NCI-H2107 treated with DMSO at 0.1 percent for 48 hours (cell line): ENCODE results near the gene BLMH.

Experiments
- DNase-seq: peaks from one replicate; lab custom pipeline; 2025; ENCODE audit not compliant: unreplicated experiment; lab: John Stamatoyannopoulos, UW

BLMH gene

DNA sequence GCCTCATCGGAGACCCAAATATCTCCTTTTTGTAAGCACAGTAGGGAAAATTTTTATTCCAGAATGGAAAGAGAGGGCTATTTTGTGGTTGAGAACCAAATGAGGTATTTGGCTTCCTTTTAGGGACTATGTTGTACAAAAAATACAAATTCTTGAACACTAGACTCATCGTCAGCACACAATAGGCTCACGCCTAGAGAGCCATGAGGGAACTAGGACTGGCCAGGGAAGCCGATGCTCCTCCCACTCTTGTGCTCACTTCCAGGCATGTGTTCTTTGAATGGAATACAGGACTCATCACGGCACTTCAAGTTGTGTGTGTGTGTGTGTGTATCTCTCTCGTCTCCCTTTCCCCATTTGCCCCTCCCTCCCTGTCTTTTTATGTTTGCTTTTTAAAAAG, 17.8 kb upstream of the BLMH start:
- no peak for DNase-seq

DNA sequence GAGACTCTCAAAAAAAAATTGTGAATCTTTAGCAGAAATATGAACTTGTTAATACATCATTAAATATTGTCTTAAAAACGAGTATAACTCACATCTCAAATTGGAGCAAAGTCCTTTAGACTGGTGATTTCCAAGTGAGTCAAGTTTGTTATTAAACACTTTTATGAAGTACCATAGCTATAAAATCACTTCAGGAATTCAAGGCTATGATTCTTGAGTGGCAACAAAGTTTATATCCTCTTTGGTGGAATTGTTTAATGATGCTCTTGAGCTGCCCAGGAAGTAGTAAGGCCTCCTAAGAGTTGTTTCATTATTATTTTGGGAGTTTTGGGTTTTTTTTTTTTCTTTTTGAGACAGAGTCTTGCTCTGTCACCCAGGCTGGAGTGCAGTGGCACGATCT, 16.7 kb upstream of the BLMH start:
- DNase-seq: no peak

DNA sequence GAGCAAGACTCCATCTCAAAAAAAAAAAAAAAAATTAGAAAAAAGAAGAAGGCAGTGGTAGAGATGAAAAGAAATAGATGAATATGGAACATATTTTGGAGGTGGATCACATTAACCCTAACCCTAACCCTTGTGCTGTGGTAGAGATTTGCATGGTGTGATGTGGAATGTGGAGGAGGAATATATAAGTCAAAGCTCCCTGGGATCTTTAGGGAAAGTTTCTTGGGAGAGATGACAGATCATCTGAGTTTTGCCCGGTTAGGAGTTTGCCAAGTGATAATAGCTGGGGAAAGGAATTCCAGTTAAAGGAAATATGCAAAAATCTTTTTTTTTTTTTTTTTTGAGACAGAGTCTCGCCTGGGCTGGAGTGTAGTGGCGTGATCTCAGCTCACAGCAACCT, 13.0 kb upstream of the BLMH start:
- DNase-seq: no peak

DNA sequence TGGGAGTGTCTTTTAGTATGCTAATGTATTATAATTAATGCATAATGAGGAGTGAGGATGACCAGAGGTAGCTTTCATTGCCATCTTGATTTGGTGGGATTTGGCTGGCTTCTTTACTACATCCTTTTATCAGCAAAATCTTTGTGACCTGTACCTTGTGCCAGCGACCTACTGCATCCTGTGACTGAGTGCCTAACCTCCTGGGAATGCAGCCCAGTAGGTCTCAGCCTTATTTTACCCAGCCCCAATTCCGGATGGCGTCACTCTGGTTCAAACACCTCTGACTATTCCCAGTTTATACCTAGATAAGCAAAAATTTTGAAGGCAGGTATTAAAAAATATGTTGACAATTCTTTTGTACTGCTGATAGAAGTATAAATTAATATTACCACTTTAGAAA, 10.5 kb upstream of the BLMH start:
- DNase-seq: no peak

DNA sequence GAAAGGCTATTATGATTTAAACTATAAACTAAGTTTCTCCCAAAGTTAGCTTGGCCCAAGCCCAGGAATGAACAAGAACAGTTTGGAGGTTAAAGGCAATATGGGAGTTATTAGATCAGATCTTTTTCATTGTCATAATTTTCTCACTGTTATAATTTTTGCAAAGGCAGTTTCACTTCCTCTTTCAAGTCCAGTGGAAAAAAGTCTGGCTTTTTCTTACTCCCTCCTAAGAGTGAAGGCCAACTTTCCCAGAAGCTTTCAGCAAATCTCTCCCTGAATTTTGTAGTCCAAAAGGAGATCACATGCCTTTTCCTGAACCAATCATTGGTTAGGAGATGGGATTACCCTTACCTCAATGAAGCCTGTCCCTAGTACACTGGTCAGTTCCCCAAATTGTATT, 9.1 kb upstream of the BLMH start:
- no peak for DNase-seq

DNA sequence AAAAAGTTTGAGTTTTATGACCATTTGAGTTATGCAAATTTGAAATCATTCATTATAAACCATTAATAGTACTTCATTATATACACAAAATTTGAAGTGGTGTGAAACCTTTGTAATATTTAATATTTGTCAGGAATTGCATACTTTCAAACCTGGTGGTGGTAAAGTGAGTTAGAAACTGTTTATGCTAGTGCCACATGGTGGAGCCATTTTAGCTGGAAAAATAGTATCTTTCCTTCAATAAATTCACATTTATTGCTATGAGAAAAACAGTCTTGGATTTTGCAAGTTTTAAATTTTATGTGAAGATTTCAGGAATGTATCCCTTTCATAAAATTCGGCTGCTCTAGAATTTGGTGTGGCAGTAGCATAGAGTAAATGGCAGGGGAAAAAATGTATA, 7.3 kb upstream of the BLMH start:
- no peak for DNase-seq

DNA sequence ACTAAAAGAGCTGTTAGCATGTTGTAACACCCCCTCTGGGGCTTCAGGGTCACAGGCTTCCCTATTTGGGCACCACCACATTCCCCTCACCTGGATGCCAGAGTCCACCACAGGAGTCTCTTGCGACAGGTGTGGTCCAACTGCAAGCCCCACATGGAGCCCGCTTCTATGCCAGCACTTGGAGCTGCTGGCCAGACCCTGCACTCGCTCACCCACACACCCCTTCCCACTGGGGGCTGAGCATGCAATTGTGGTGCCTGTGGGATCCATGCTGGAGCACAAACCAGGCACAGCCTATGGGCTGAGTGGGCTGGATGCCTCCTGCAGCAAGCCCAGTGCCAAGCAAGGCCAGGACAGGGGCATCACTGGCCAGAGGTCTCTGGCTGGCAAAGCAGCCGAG, 6.0 kb upstream of the BLMH start:
- no peak for DNase-seq

DNA sequence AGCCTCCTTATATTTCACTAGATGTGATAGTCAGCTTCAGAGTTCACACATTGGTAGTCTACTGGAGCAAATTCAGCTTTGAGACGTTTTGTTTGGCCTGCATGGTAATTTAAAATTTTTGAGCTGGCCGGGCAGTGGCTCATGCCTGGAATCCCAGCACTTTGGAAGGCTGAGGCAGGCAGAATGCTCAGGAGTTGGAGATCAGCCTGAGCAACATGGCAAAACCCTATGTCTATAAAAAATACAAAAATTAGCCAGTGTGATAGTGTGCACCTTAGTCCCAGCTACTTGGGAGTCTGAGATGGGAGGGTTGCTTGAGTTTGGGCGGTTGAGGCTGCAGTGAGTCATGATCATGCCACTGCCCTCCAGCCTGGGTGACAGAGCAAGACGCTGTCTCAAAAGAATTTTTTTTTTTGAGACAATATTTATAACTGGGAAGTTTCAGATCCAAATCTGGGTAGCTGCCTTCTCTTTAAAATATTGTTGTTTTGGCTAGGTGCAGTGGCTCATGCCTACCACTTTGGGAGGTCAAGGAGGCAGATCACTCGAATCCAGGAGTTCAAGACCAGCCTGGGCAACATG, 4.8 kb upstream of the BLMH start:
- no peak for DNase-seq

DNA sequence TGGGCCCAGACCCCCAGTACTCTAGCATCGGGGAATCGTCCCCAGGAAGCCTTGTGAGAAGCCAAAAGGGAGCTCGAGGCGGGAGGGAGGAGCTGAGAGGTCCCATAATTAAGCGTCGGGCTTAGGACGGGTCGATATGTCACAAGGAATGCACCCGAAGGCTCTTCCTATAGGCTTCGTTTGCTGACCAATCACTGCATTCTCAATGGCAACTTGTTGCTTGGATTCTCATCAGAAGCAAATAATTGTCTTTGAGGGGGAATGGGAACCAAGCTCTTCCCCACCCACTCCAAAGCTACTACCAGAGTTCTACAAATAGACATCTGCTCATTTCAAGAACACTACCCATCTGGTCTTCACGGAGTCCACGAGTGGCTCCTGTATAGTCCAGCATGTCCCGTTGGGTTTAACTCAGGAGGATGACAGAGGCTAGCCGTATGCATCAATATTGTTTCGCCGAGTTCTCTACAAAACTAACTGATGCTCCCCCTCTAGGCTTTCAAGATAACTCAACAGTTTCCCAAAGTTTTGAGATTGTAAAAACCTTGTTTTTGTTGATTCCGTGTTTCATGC, 628 bp upstream of the BLMH start:
- DNase-seq: no peak

DNA sequence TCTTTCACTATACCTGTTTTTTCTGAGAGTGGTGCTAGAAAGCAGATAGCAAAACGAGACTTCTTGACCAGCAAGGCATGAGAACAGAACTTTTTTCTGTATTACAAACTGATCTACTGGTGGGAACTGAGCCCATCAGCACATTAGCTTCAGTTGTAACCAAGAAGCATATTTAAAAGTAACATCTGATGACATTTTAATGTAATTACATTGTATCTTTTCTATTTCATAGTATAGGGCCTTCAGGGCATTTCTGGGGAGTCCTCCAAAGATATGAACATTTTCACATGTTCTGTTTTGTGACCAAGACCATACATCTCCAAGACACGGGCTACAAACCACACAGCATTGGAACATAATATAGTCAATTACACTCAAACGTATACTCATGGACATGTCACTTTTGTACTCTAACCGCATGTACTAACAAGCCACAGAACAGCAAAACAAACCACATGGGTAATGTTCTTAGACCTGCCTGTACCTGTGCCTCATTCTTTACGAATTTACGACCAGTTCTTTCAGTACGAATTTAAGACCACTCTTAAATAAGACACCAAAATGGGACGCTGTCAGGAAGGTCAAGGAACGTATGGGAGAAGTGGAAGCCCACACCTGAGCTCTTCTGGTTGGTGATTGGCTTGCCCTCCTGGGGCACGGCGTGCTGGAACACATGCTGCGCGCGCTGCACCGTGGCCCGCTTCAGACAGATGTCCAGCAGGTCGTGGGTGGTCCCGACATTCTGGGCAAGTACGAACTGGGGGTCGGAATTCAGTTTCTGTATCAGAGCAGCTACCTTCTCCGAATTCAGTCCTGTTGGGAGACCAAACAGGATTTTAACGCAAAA, 825 bp downstream of the BLMH start:
- peak; percentile 54 for DNase-seq

DNA sequence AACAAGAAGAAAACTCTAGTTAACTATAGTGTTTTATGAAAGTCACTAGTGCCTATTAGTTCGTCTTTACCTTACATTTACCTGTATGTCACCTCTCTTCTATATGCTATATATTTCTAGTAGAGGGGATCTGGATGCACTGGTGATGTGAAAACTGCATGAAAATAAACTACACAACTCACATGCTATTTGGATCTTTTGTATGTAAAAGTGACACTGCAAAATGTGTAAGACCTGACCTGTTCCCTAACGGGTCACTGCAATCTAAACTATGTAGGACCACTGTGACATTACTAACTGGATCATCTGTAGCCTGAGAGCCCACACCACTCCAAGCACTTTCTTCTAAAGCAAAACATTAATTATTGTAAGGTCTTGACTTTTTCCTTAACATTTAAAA, 1.7 kb downstream of the BLMH start:
- no peak for DNase-seq

DNA sequence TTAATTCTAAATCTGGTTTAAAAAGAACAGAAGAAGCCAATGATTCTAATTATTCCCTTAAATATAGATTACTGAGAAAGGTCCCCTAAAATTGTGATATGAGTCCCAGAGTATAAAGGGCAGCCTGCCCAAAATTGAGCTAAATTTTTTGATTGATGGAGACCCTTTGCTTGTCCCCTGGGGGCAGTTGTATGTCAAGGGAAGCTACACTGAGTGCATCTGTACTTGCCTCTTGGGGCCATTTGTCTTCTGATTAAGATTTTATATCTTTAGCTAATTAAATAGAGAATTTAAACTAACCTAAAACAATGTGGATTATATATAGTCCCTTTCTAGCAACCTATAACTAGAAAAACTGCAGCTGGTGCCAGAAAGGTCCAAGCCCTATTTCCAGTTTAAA, 12.6 kb downstream of the BLMH start:
- DNase-seq: no peak

DNA sequence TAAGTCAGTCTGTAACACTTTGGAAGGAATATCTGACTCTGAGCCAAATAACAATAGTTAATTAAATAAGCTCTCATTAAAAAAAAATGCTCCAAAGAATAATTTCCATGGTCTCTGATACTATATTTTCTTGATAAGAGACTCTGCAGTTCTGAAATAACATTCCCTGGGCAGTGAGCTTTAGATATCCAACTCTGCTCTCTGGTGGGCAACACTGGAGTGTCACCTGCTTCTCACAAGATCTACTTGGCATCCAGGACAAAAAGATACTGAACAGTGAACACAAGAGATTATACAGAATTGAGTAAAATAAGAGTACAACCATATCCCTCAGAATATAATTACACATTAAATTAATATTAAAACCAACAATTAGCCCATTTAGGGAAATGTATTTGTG, 13.7 kb downstream of the BLMH start:
- no peak for DNase-seq

DNA sequence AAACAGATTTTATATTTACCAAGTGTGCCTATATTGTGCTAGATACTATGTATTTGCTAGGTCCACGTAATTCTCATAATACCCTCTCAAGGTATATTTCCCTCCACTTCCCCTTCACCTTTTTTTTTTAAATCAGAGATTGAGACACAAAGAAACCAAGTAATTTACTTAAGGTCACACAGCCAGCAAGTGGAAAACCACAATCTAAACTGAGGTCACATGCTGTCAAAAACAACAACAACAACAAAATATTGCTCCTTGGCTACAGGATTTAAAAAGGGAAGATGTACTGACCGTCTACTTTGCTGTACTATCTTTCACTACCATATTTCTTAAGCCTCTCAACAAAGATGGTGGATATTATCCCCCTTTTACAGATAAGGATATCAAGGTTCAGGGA, 15.8 kb downstream of the BLMH start:
- no peak for DNase-seq

DNA sequence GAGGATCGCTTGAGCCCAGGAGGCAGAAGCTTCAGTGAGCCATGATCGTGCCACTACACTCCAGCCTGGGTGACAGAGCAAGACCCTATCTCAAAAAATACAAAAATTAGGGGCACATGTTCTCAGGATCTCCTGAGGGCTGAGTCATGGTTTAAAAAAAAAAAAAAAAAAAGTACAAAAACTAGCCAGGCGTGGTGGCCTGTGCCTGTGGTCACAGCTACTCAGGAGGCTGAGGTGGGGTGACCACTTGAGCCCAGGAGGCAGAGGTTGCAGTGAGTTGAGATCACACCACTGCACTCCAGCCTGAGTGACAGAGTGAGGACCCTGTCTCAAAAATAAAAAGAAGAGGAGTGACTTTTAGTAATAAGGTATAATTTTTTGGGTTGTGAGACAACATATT, 16.9 kb downstream of the BLMH start:
- DNase-seq: no peak

DNA sequence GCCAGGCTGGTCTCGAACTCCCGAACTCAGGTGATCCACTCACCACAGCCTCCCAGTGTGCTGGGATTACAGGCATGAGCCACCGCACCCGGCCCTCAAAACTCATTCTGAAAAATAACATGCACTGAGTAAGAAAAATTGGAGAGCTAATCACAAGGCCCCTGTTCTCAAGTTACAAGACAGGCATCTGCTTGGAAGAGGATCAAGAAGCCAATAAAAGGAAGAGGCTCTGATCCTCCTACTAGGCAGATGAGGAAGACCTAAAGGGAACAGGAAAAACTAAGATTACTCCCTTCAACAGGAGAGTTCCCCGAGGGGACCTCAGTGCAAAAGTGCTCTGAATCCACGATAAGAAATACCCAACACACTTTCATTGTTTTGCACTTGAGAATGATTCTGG, 18.4 kb downstream of the BLMH start:
- DNase-seq: no peak

DNA sequence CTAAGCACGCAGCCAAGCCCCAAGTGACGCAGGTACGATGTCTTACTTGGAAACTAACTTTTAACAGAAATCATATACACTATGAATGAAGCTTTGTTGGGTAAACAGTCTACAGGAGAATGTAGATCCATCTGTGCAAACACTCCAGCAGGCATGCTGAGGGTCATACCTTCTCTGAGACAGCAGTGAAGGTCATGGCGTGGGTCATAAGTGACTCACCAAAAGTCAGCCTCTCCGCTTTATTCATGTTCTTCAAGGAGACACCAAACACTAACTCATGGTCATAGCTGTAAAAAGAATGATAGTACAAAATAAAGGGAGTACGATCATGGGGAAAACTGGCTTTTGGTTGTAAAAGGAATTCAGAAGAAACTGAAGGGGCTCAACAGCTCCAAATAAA, 20.6 kb downstream of the BLMH start:
- no peak for DNase-seq

DNA sequence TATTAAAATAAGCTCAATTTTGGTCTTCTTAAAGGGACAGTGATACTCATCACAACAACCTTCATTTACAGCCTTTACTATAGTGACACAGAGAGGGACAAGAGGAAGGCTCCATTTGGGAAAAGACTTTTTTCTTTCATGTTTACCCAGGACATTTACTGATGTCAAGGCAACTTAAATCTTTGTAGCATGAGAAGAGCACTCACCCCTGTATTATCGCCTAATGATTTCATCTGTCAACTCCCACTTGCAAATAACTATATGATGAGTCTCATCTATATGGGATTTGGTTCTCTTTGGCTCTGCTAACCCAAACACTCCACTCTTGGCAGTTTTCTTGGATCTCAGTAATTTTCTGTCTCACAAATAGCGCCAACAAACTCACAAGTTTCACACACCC, 24.1 kb downstream of the BLMH start:
- no peak for DNase-seq

DNA sequence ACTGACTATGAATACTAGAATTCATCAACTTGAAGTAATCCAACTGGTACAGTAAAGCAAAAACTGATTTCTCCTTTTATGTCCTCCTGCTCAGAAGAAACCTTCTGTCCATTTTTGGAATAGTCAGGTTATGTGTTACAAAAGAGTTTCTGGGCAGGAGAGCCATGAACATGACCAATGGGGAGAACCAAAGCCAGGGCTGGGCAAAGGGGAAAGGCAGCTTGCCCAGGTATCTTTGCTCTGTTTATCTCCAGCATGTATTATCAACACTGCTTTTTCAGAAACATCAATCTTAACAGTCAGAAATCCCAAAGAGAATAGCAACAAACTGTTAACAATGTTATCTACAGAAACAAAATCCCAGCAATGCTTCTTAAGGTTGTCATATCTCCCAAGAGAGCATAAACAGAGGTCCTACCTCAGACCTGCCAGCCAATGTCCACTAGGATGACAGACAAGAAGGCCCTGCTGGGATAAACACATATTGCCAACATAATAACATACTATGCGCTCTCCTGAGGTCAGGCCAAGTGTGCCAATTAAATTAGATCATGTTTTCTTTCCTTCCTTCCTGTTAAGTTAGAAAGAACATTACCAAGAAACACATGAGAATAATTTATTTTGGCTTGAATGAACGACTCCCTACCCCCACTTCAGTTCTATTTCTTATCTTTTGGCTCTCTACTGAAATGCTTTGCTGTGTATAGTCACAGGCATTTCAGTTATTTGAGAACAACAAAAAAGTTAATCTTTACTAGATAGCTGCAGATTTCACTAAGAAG, 28.0 kb downstream of the BLMH start:
- DNase-seq: no peak

DNA sequence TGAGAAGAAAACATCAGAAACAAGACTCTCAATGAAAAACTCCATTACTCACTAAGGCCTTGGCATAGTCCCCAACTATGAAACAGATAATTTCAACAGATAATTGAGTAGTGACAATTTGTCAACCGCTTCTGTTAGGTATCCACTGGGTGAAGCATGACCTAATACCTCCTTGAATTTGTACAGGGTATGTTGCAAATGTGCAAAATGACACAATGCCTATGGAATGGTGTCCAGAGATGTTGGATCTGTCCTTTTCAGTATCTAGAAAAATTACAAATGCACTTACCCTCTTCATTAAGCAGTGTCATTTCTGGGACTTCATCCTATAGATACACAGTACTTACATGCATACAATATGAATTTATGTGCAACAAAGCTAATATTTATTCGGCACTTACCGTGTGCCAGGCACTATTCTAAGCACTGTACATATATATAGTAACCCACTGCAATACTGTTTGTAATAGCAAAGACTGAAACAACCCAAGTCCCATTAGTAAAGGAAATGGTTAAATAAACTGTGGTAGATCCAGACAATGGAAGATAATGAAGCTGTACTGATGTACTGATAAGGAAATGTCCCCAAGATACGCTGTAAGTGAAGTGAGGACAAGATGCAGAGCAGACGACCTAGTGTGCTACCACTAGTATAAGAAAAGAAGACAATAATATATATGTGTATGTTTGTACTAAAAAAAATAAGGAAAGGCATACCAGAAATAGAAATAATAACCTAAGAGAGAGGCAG, 34.8 kb downstream of the BLMH start:
- no peak for DNase-seq

DNA sequence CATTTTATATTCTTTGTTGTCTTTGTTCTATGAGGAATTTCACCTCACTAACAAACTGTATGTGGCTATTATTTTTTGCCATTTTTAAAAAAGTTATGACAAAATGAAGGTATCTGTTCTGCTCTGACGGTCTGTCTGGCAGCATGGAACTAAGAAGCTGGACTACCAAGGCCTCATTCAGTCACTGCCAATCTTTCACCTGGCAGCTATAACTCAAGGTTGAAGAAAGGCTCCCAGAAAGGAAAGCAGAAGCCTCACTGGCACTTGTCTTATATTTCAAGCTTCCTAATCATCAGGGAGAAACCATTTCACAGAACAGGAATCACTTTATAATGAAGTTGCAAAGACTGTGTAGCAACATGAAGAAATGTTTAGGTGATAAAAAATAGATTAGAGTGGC, 37.6 kb downstream of the BLMH start:
- DNase-seq: no peak
